ENCODE data around the gene CDC123. TPM values are rescaled to one million over a fixed set of nuclear protein-coding genes. Genes with fewer than 3 reads are reported as not detected.

CDC123 gene
- total RNA-seq, 1 experiment from 2014 or later, result 74.2 TPM

DNA sequence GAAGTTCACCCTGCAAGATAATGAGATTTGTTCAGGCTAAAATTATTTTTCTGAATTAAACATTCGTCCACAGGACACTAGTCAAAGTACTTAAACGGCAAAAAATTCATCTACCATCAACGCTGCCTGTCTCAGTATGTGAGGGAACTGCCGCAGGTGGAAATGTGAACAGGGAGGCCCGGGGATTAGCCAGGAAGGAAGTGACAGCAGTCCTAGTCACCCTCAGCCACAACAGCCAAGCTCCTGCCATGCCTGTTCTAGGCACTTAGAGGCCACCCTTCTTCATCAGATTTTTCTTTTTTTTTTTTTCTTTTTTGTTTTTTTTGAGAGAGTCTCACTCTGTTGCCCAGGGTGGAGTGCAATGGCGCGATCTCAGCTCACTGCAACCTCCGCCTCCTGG is 9.7 kb upstream of the CDC123 start:
- Histone ChIP-seq H3F3A (ENCODE audit: low read length, unreplicated experiment) (no peaks in the 10 kb centered on the region), H3K9ac (ENCODE audit: low read length) (no peak overlapping the region), H3K4me2 (ENCODE audit: low read length) (peak overlapping the region; percentile 39), H3K4me1 (ENCODE audit: insufficient read depth, low read length) (peaks cover 4% of the 10 kb centered on the region; the same call in 1 of the 2 replicates), H3K27me3 (ENCODE audit: low read length) (no peaks in the 10 kb centered on the region), H2AFZ (ENCODE audit: low read length) (no peak overlapping the region), H3K9me3 (ENCODE audit: low read length) (no peaks in the 10 kb centered on the region), H3K4me3 (ENCODE audit: low read length) (no peak overlapping the region), H3K79me2 (ENCODE audit: low read length) (peaks cover 9% of the 10 kb centered on the region), H3K9me2 (replicated peaks; ENCODE audit: low read length) (no peaks in the 10 kb centered on the region), H3K27ac (ENCODE audit: low read length) (no peak overlapping the region), H3K36me3 (ENCODE audit: low read depth, low read length) (no peaks in the 10 kb centered on the region; the same call in none of the 2 replicates), H4K20me1 (ENCODE audit: low read length) (no peaks in the 10 kb centered on the region)
- no peak for TF ChIP-seq CTCF (conservative IDR thresholded peaks at IDR 0.05; ENCODE audit: low read depth, low read length)
- TF ChIP-seq EZH2 (IDR thresholded peaks at IDR 0.05; ENCODE audit: low read length, unreplicated experiment), result no peak
- no peak for TF ChIP-seq EZH2phosphoT487 (IDR thresholded peaks at IDR 0.05; ENCODE audit: borderline replicate concordance, low read length)
- ChIA-PET POLR2A (ENCODE audit: unreplicated experiment) (no interaction called here), CTCF (no interaction called here)
- peak; percentile 95 for ATAC-seq
- no TSS peak for BruUV-seq (replicated peaks)
- peak; percentile 37 for DNase-seq
- intact Hi-C loops (cut with micrococcal nuclease), result no loop called here

GRCh38 chr10:12187321-12187905 is 8.6 kb upstream of the CDC123 start:
- Histone ChIP-seq H3K9me3 (ENCODE audit: low read length) (no peaks in the 10 kb centered on the region), H2AFZ (ENCODE audit: low read length) (no peak overlapping the region), H3K4me3 (ENCODE audit: low read length) (no peak overlapping the region), H3K36me3 (ENCODE audit: low read depth, low read length) (no peaks in the 10 kb centered on the region; the same call in none of the 2 replicates), H3K79me2 (ENCODE audit: low read length) (peaks cover 19% of the 10 kb centered on the region), H3F3A (ENCODE audit: low read length, unreplicated experiment) (no peaks in the 10 kb centered on the region), H3K9me2 (replicated peaks; ENCODE audit: low read length) (no peaks in the 10 kb centered on the region), H3K9ac (ENCODE audit: low read length) (no peak overlapping the region), H3K27me3 (ENCODE audit: low read length) (no peaks in the 10 kb centered on the region), H3K27ac (ENCODE audit: low read length) (no peak overlapping the region), H3K4me2 (ENCODE audit: low read length) (no peak overlapping the region), H4K20me1 (ENCODE audit: low read length) (no peaks in the 10 kb centered on the region), H3K4me1 (ENCODE audit: insufficient read depth, low read length) (peaks cover 4% of the 10 kb centered on the region; the same call in 1 of the 2 replicates)
- BruUV-seq (replicated peaks), result no TSS peak
- intact Hi-C loops (cut with micrococcal nuclease), result no loop called here
- TF ChIP-seq EZH2 (IDR thresholded peaks at IDR 0.05; ENCODE audit: low read length, unreplicated experiment) (no peak), EZH2phosphoT487 (IDR thresholded peaks at IDR 0.05; ENCODE audit: borderline replicate concordance, low read length) (no peak), CTCF (conservative IDR thresholded peaks at IDR 0.05; ENCODE audit: low read depth, low read length) (no peak)
- POLR2A ChIA-PET (ENCODE audit: unreplicated experiment), result no interaction called here
- DNase-seq, result no peak
- CTCF ChIA-PET, result no interaction called here
- ATAC-seq, result no peak

GRCh38 chr10:12188656-12189055 is 7.3 kb upstream of the CDC123 start:
- H3K79me2 ChIP-seq (ENCODE audit: low read length), result peaks cover 32% of the 10 kb centered on the region
- no peak overlapping the region for H3K9ac ChIP-seq (ENCODE audit: low read length)
- POLR2A ChIA-PET (ENCODE audit: unreplicated experiment), result no interaction called here
- ATAC-seq (no peak), DNase-seq (no peak)
- no peaks in the 10 kb centered on the region; the same call in none of the 2 replicates for H3K36me3 ChIP-seq (ENCODE audit: low read depth, low read length)
- H4K20me1 ChIP-seq (ENCODE audit: low read length), result no peaks in the 10 kb centered on the region
- CTCF ChIA-PET, result no interaction called here
- H3F3A ChIP-seq (ENCODE audit: low read length, unreplicated experiment), result no peaks in the 10 kb centered on the region
- BruUV-seq (replicated peaks), result no TSS peak
- H3K9me3 ChIP-seq (ENCODE audit: low read length), result no peaks in the 10 kb centered on the region
- H2AFZ ChIP-seq (ENCODE audit: low read length), result no peak overlapping the region
- H3K9me2 ChIP-seq (replicated peaks; ENCODE audit: low read length), result no peaks in the 10 kb centered on the region
- H3K27me3 ChIP-seq (ENCODE audit: low read length), result no peaks in the 10 kb centered on the region
- H3K4me2 ChIP-seq (ENCODE audit: low read length), result no peak overlapping the region
- no peak overlapping the region for H3K4me3 ChIP-seq (ENCODE audit: low read length)
- intact Hi-C loops (cut with micrococcal nuclease), result no loop called here
- no peak overlapping the region for H3K27ac ChIP-seq (ENCODE audit: low read length)
- TF ChIP-seq CTCF (conservative IDR thresholded peaks at IDR 0.05; ENCODE audit: low read depth, low read length) (no peak), EZH2phosphoT487 (IDR thresholded peaks at IDR 0.05; ENCODE audit: borderline replicate concordance, low read length) (no peak), EZH2 (IDR thresholded peaks at IDR 0.05; ENCODE audit: low read length, unreplicated experiment) (no peak)
- H3K4me1 ChIP-seq (ENCODE audit: insufficient read depth, low read length), result peaks cover 8% of the 10 kb centered on the region; the same call in 1 of the 2 replicates
